GM18505 (cell line): ENCODE measurements around the gene TP53TG5.

Experiments used
- ATAC-seq: cut with Tn5 transposase; IDR thresholded peaks from one replicate; pipeline ENCODE4 v1.9.1; 2021; ENCODE audit not compliant: unreplicated experiment
- POLR2A ChIP-seq: IDR thresholded peaks from 4 replicates; pipeline ENCODE4 v1.6.1; 2011; ENCODE audit warnings: borderline replicate concordance; ENCODE audit not compliant: insufficient read depth, insufficient read length; ENCODE audit errors: extremely low read depth

Gene TP53TG5

GRCh38 chr20:45378191-45378590 lies at the start of gene TP53TG5:
TP53TG5 (minus strand) TSS chr20:45378325; CDS start chr20:45378236, 89 bp downstream.
- no peak for TF ChIP-seq POLR2A
- no peak for ATAC-seq

GRCh38 chr20:45427236-45428149 lies 49.4 kb upstream of the TP53TG5 start:
- ATAC-seq = no peak
- TF ChIP-seq POLR2A = no peak

GRCh38 chr20:45426320-45427016 lies 48.3 kb upstream of the TP53TG5 start:
- no peak for TF ChIP-seq POLR2A
- ATAC-seq = no peak

GRCh38 chr20:45425561-45425960 lies 47.4 kb upstream of the TP53TG5 start:
- ATAC-seq = no peak
- TF ChIP-seq POLR2A = no peak

GRCh38 chr20:45423700-45424099 lies 45.6 kb upstream of the TP53TG5 start:
- ATAC-seq = no peak
- no peak for TF ChIP-seq POLR2A

- TF ChIP-seq POLR2A = no peak
- ATAC-seq = no peak
These were observed 42.0 kb upstream of the TP53TG5 start for GRCh38 chr20:45420125-45420524.

- no peak for TF ChIP-seq POLR2A
- ATAC-seq = peak; percentile 50
These were observed 41.3 kb upstream of the TP53TG5 start for GRCh38 chr20:45419188-45420091.

- TF ChIP-seq POLR2A = no peak
- no peak for ATAC-seq
These were observed 38.8 kb upstream of the TP53TG5 start for GRCh38 chr20:45416917-45417316.

GRCh38 chr20:45415822-45416637 lies 37.9 kb upstream of the TP53TG5 start, which contains the start of gene PIGT:
PIGT (plus strand) TSS chr20:45416141; CDS start chr20:45416157, 16 bp downstream.
- peak; percentile 75 for ATAC-seq
- peak; percentile 96 for TF ChIP-seq POLR2A

- no peak for TF ChIP-seq POLR2A
- ATAC-seq = no peak
These were observed 35.4 kb upstream of the TP53TG5 start for GRCh38 chr20:45413479-45413878.

GRCh38 chr20:45412653-45413052 lies 34.5 kb upstream of the TP53TG5 start:
- TF ChIP-seq POLR2A = no peak
- ATAC-seq = no peak

- no peak for ATAC-seq
- no peak for TF ChIP-seq POLR2A
These were observed 32.8 kb upstream of the TP53TG5 start for GRCh38 chr20:45410887-45411286.

GRCh38 chr20:45409521-45410272 lies 31.6 kb upstream of the TP53TG5 start:
- no peak for ATAC-seq
- no peak for TF ChIP-seq POLR2A
